EL (cell line): ENCODE results near the gene PNLIPRP1.

Experiments used
- DNase-seq: peaks from one replicate; pipeline ENCODE4 v3.0.0-alpha.2; 2016

Gene PNLIPRP1

GRCh38 chr10:116633216-116633600 is 42.4 kb downstream of the PNLIPRP1 start:
- no peak for DNase-seq

- no peak for DNase-seq
Observed at GRCh38 chr10:116634126-116634975, 43.6 kb downstream of the PNLIPRP1 start.

GRCh38 chr10:116636385-116636784 is 45.6 kb downstream of the PNLIPRP1 start:
- no peak for DNase-seq

GRCh38 chr10:116636976-116637375 is 46.2 kb downstream of the PNLIPRP1 start:
- DNase-seq, result no peak

- DNase-seq, result no peak
Observed at GRCh38 chr10:116637830-116638229, 47.1 kb downstream of the PNLIPRP1 start.

GRCh38 chr10:116646502-116646901 is 55.7 kb downstream of the PNLIPRP1 start:
- DNase-seq, result no peak

GRCh38 chr10:116648903-116649302 is 58.1 kb downstream of the PNLIPRP1 start:
- DNase-seq, result no peak

- no peak for DNase-seq
Observed at GRCh38 chr10:116653885-116654284, 63.1 kb downstream of the PNLIPRP1 start.

GRCh38 chr10:116654816-116655215 is 64.1 kb downstream of the PNLIPRP1 start:
- no peak for DNase-seq

GRCh38 chr10:116655568-116655967 is 64.8 kb downstream of the PNLIPRP1 start:
- DNase-seq, result no peak

- DNase-seq, result no peak
Observed at GRCh38 chr10:116656044-116656443, 65.3 kb downstream of the PNLIPRP1 start.

GRCh38 chr10:116657863-116658551 is 67.2 kb downstream of the PNLIPRP1 start:
- no peak for DNase-seq
